Spleen (tissue), 7 donors: ENCODE measurements around the gene ALK.

Experiments
- POLR2A ChIP-seq, 3 donors: fragments of 450-650 bp; IDR thresholded peaks; one replicate each; pipeline ENCODE4 v1.5.1; 2017; ENCODE audit warnings: antibody characterized with exemption in 3 of 3, mild to moderate bottlenecking in 1 of 3
- TF ChIP-seq, protein P1 (sequence below), 11 experiments: fragments of 200-600 bp in 7 of 11; fragments of 450-650 bp in 4 of 11; sonication (generic) in 4 of 11; IDR thresholded peaks in 8 of 11; conservative IDR thresholded peaks in 3 of 11; 1 replicate in 7 of 11; 2 replicates in 4 of 11; pipeline versions ENCODE4 v1.4.0 to v1.8.0; 2016 to 2021; ENCODE audit warnings: antibody characterized with exemption in 11 of 11, inconsistent platforms in 4 of 11, mild to moderate bottlenecking in 1 of 11
- donor health status: DM: no; HTN: no; CAD: no; lungs with moderate emphysema.
- donor health status: DM: no; HTN: no; CAD: no.
- donor health status: DM: no; HTN: no; CAD: no.

DNA sequence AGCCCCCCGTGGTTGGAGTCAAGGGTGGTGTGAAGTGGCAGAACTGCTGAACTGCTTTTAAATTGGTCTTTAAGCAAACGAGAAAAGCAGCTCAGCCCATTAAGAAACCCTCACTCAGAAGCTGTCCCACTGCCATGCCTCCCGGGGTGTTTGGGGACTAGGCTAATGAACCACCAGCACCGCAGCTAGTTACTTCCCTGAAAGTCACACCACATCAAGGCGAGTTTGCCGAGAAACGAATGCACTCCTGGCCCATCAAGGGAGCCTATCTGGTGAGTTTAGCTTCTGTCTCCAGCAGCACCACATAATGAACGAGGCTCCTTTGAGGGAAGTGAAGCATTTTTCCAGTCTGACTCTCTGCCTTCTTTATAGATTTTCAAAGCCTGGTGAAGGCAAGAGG, 14.6 kb upstream of the ALK start:
- TF ChIP-seq, protein P1, sequence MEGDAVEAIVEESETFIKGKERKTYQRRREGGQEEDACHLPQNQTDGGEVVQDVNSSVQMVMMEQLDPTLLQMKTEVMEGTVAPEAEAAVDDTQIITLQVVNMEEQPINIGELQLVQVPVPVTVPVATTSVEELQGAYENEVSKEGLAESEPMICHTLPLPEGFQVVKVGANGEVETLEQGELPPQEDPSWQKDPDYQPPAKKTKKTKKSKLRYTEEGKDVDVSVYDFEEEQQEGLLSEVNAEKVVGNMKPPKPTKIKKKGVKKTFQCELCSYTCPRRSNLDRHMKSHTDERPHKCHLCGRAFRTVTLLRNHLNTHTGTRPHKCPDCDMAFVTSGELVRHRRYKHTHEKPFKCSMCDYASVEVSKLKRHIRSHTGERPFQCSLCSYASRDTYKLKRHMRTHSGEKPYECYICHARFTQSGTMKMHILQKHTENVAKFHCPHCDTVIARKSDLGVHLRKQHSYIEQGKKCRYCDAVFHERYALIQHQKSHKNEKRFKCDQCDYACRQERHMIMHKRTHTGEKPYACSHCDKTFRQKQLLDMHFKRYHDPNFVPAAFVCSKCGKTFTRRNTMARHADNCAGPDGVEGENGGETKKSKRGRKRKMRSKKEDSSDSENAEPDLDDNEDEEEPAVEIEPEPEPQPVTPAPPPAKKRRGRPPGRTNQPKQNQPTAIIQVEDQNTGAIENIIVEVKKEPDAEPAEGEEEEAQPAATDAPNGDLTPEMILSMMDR (IDR thresholded peaks at IDR 0.05 in 8 of 11, conservative IDR thresholded peaks at IDR 0.05 in 3 of 11): no peak
- no peak for TF ChIP-seq POLR2A (IDR thresholded peaks at IDR 0.05)
